Measurements from ENCODE around the gene ALPG. TPM values are rescaled to one million over a fixed set of nuclear protein-coding genes. Genes with fewer than 3 reads are reported as not detected.
"Not testable (repeated sequence)": the region's sequence is repeated elsewhere in the genome, so short reads cannot be mapped to it uniquely, and the experiment has no call there.

The ALPG gene
- total RNA-seq, 1 experiment from 2014 or later: 1.2 TPM

- CTCF ChIA-PET: interaction anchor here (0.7 to 2.0 kb wide), 11 partner anchors 17 to 107 kb away, joined by 3 to 42 read pairs (median 4); partner anchors contain the start of genes CHRND and PRSS56
- not testable (repeated sequence) for H3K27ac Mint-ChIP-seq, ATAC-seq
These were observed 37.2 kb downstream of the ALPG start for GRCh38 chr2:232443669-232444408.

GRCh38 chr2:232444409-232445148 lies 37.9 kb downstream of the ALPG start:
- ChIA-PET POLR2A (no interaction called here), CTCF (interaction anchor here (0.5 to 2.0 kb wide), 17 partner anchors 17 to 527 kb away, joined by 3 to 42 read pairs (median 3); partner anchors contain the start of genes CHRND and PRSS56)
- Mint-ChIP-seq H3K9me3 (no peaks in the 10 kb centered on the region), H3K36me3 (no peaks in the 10 kb centered on the region), H3K4me3 (no peak overlapping the region), H3K27ac (no peak overlapping the region), H3K4me1 (peaks cover 6% of the 10 kb centered on the region), H3K27me3 (ENCODE audit: low read depth) (no peaks in the 10 kb centered on the region; the same call in 1 of the 2 replicates)
- ATAC-seq (peak; percentile 15), DNase-seq (ENCODE audit: low spot score) (peak; percentile 71)
- TF ChIP-seq CBFB (CRISPR knock-in tag; IDR thresholded peaks at IDR 0.05; ENCODE audit: low read depth) (no peak), TEAD1 (CRISPR knock-in tag; IDR thresholded peaks at IDR 0.05) (no peak), NR2C2 (CRISPR knock-in tag; IDR thresholded peaks at IDR 0.05) (no peak), SMAD3 (CRISPR knock-in tag; IDR thresholded peaks at IDR 0.05; ENCODE audit: borderline replicate concordance) (no peak), SMAD4 (CRISPR knock-in tag; IDR thresholded peaks at IDR 0.05) (no peak), PRRX2 (CRISPR knock-in tag; IDR thresholded peaks at IDR 0.05) (no peak), E2F4 (CRISPR knock-in tag; IDR thresholded peaks at IDR 0.05; ENCODE audit: borderline replicate concordance, low read depth) (no peak), CREB1 (CRISPR knock-in tag; IDR thresholded peaks at IDR 0.05) (no peak), MYBL2 (CRISPR knock-in tag; IDR thresholded peaks at IDR 0.05) (no peak), ZNF423 (CRISPR knock-in tag; IDR thresholded peaks at IDR 0.05) (peak; percentile 86), ZSCAN18 (CRISPR knock-in tag; IDR thresholded peaks at IDR 0.05) (no peak), ZBTB43 (CRISPR knock-in tag; IDR thresholded peaks at IDR 0.05) (no peak), TP53 (CRISPR knock-in tag; IDR thresholded peaks at IDR 0.05) (no peak), ZNF232 (CRISPR knock-in tag; IDR thresholded peaks at IDR 0.05) (no peak), SOX15 (CRISPR knock-in tag; IDR thresholded peaks at IDR 0.05) (no peak), RORB (CRISPR knock-in tag; IDR thresholded peaks at IDR 0.05) (no peak), E2F1 (CRISPR knock-in tag; IDR thresholded peaks at IDR 0.05) (no peak), NR3C1 (CRISPR knock-in tag; conservative IDR thresholded peaks at IDR 0.05; ENCODE audit: low read depth) (no peak), TCF7 (CRISPR knock-in tag; IDR thresholded peaks at IDR 0.05; ENCODE audit: low read depth) (no peak), ELF4 (CRISPR knock-in tag; IDR thresholded peaks at IDR 0.05; ENCODE audit: low read depth) (no peak), ZNF138 (CRISPR knock-in tag; conservative IDR thresholded peaks at IDR 0.05) (no peak), CDX4 (CRISPR knock-in tag; IDR thresholded peaks at IDR 0.05; ENCODE audit: borderline replicate concordance) (no peak), PRDM15 (CRISPR knock-in tag; IDR thresholded peaks at IDR 0.05) (no peak)

More at GRCh38 chr2:232443669-232444408, 37.2 kb downstream of the ALPG start:
- H3K9me3 Mint-ChIP-seq; H3K4me3 Mint-ChIP-seq; H3K27me3 Mint-ChIP-seq (ENCODE audit: low read depth); POLR2A ChIA-PET; H3K4me1 Mint-ChIP-seq; DNase-seq (ENCODE audit: low spot score); H3K36me3 Mint-ChIP-seq: not testable (repeated sequence)
- TF ChIP-seq MAX (CRISPR knock-in tag; IDR thresholded peaks at IDR 0.05): 0 out of 2 replicates have a peak, but pooled peaks have one; percentile 6

All from WTC11 (cell line).